ENCODE data around the gene ADAMTS10. TPM values are rescaled to one million over a fixed set of nuclear protein-coding genes. Genes with fewer than 3 reads are reported as not detected.
A peak's percentile ranks its signal among the peaks of the same experiment; 100 is the strongest.

The ADAMTS10 gene
- total and polyA plus RNA-seq, 2 of the 13 experiments (the other 11 are each of a cell fraction or from before 2014, with no cell fraction given) = 0.49 to 1.7 TPM

DNA sequence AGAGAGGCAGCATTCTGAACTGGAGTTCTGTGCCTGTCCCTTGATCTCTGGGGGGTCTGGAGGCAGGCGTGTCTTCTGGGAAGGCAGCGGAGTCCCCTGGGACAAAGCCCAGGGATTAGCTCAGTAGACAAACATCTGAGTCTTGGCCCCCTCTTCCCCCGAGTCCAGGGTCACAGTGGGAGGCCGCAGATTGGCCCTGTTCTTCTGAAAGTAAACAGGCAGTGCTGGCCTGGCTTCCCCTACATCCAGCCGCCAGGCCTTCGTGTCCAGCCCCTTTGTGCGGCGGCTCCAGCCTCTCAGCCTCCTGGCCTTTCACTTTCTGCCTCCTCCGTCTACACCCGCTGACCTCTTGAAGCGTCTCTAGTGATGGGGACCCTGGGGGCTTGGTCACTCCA, 20.9 kb upstream of the ADAMTS10 start (continued):
- TF ChIP-seq, protein P1, sequence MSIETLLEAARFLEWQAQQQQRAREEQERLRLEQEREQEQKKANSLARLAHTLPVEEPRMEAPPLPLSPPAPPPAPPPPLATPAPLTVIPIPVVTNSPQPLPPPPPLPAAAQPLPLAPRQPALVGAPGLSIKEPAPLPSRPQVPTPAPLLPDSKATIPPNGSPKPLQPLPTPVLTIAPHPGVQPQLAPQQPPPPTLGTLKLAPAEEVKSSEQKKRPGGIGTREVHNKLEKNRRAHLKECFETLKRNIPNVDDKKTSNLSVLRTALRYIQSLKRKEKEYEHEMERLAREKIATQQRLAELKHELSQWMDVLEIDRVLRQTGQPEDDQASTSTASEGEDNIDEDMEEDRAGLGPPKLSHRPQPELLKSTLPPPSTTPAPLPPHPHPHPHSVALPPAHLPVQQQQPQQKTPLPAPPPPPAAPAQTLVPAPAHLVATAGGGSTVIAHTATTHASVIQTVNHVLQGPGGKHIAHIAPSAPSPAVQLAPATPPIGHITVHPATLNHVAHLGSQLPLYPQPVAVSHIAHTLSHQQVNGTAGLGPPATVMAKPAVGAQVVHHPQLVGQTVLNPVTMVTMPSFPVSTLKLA (IDR thresholded peaks at IDR 0.05) = no peak
- peak; percentile 48; the same call in 1 of the 2 replicates for TF ChIP-seq ZNF460 (CRISPR knock-in tag; IDR thresholded peaks at IDR 0.05; ENCODE audit: borderline replicate concordance)
- no peak for TF ChIP-seq ZNF782 (CRISPR knock-in tag; IDR thresholded peaks at IDR 0.05; ENCODE audit: borderline replicate concordance)
- TF ChIP-seq, protein P2, sequence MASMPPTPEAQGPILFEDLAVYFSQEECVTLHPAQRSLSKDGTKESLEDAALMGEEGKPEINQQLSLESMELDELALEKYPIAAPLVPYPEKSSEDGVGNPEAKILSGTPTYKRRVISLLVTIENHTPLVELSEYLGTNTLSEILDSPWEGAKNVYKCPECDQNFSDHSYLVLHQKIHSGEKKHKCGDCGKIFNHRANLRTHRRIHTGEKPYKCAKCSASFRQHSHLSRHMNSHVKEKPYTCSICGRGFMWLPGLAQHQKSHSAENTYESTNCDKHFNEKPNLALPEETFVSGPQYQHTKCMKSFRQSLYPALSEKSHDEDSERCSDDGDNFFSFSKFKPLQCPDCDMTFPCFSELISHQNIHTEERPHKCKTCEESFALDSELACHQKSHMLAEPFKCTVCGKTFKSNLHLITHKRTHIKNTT (CRISPR knock-in tag; IDR thresholded peaks at IDR 0.05) = no peak
- peak; percentile 98 for TF ChIP-seq PITX1 (CRISPR knock-in tag; IDR thresholded peaks at IDR 0.05)
- TF ChIP-seq, protein P3, sequence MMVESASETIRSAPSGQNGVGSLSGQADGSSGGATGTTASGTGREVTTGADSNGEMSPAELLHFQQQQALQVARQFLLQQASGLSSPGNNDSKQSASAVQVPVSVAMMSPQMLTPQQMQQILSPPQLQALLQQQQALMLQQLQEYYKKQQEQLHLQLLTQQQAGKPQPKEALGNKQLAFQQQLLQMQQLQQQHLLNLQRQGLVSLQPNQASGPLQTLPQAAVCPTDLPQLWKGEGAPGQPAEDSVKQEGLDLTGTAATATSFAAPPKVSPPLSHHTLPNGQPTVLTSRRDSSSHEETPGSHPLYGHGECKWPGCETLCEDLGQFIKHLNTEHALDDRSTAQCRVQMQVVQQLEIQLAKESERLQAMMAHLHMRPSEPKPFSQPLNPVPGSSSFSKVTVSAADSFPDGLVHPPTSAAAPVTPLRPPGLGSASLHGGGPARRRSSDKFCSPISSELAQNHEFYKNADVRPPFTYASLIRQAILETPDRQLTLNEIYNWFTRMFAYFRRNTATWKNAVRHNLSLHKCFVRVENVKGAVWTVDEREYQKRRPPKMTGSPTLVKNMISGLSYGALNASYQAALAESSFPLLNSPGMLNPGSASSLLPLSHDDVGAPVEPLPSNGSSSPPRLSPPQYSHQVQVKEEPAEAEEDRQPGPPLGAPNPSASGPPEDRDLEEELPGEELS (CRISPR knock-in tag; IDR thresholded peaks at IDR 0.05) = peak; percentile 84
- peak; percentile 94 for TF ChIP-seq GATAD2A (CRISPR knock-in tag; IDR thresholded peaks at IDR 0.05)
- 0 out of 2 replicates have a peak, but pooled peaks have one; percentile 52 for TF ChIP-seq ZNF335 (CRISPR knock-in tag; IDR thresholded peaks at IDR 0.05)
- no peak for TF ChIP-seq RBFOX2 (IDR thresholded peaks at IDR 0.05; ENCODE audit: low read depth, low read length)
- no peak for TF ChIP-seq ZNF562 (CRISPR knock-in tag; IDR thresholded peaks at IDR 0.05; ENCODE audit: borderline replicate concordance)
- TF ChIP-seq ZSCAN9 (CRISPR knock-in tag; IDR thresholded peaks at IDR 0.05; ENCODE audit: borderline replicate concordance) = no peak; the same call in 1 of the 2 replicates
- TF ChIP-seq, protein P4, sequence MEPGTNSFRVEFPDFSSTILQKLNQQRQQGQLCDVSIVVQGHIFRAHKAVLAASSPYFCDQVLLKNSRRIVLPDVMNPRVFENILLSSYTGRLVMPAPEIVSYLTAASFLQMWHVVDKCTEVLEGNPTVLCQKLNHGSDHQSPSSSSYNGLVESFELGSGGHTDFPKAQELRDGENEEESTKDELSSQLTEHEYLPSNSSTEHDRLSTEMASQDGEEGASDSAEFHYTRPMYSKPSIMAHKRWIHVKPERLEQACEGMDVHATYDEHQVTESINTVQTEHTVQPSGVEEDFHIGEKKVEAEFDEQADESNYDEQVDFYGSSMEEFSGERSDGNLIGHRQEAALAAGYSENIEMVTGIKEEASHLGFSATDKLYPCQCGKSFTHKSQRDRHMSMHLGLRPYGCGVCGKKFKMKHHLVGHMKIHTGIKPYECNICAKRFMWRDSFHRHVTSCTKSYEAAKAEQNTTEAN (CRISPR knock-in tag; conservative IDR thresholded peaks at IDR 0.05) = peak; percentile 86
- no peak for TF ChIP-seq FOXA1 (IDR thresholded peaks at IDR 0.05)
- peak; percentile 93 for TF ChIP-seq FOXA1 (CRISPR knock-in tag; IDR thresholded peaks at IDR 0.05)
- no peak for TF ChIP-seq ZNF251 (CRISPR knock-in tag; IDR thresholded peaks at IDR 0.05)
- TF ChIP-seq, protein P5, sequence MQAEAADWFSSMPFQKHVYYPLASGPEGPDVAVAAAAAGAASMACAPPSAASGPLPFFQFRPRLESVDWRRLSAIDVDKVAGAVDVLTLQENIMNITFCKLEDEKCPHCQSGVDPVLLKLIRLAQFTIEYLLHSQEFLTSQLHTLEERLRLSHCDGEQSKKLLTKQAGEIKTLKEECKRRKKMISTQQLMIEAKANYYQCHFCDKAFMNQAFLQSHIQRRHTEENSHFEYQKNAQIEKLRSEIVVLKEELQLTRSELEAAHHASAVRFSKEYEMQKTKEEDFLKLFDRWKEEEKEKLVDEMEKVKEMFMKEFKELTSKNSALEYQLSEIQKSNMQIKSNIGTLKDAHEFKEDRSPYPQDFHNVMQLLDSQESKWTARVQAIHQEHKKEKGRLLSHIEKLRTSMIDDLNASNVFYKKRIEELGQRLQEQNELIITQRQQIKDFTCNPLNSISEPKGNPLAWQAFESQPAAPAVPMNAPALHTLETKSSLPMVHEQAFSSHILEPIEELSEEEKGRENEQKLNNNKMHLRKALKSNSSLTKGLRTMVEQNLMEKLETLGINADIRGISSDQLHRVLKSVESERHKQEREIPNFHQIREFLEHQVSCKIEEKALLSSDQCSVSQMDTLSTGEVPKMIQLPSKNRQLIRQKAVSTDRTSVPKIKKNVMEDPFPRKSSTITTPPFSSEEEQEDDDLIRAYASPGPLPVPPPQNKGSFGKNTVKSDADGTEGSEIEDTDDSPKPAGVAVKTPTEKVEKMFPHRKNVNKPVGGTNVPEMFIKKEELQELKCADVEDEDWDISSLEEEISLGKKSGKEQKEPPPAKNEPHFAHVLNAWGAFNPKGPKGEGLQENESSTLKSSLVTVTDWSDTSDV (CRISPR knock-in tag; IDR thresholded peaks at IDR 0.05) = no peak
- peak; percentile 67; the same call in 1 of the 2 replicates for TF ChIP-seq ZNF264 (CRISPR knock-in tag; IDR thresholded peaks at IDR 0.05)
- TF ChIP-seq ZFP1 (CRISPR knock-in tag; IDR thresholded peaks at IDR 0.05) = no peak
- no peak for TF ChIP-seq ZNF790 (CRISPR knock-in tag; IDR thresholded peaks at IDR 0.05; ENCODE audit: borderline replicate concordance)
- no peak for TF ChIP-seq SUZ12 (IDR thresholded peaks at IDR 0.05; ENCODE audit: low read depth, low read length)
- no peak for TF ChIP-seq KLF13 (CRISPR knock-in tag; IDR thresholded peaks at IDR 0.05)
- TF ChIP-seq MYC (CRISPR knock-in tag; IDR thresholded peaks at IDR 0.05; ENCODE audit: borderline replicate concordance) = peak; percentile 49; the same call in 1 of the 2 replicates
- TF ChIP-seq ZNF354B (CRISPR knock-in tag; IDR thresholded peaks at IDR 0.05) = no peak
- TF ChIP-seq SIX1 (CRISPR knock-in tag; IDR thresholded peaks at IDR 0.05; ENCODE audit: borderline replicate concordance) = no peak
- peak; percentile 45; the same call in 1 of the 2 replicates for TF ChIP-seq CBX5 (CRISPR knock-in tag; IDR thresholded peaks at IDR 0.05; ENCODE audit: borderline replicate concordance)

Data from HepG2 (cell line).